LNCaP clone FGC (cell line): Measurements from ENCODE around the gene PACSIN3.

Source experiments
- DNase-seq: peaks from one replicate; pipeline ENCODE4 v3.0.0-alpha.2; 2011; ENCODE audit warnings: low read depth
- H3K4me3 ChIP-seq: 2 replicates; pipeline ENCODE4 v1.5.1; 2011; ENCODE audit warnings: mild to moderate bottlenecking, low read depth, low read length, control low read depth
- CTCF ChIP-seq: IDR thresholded peaks from 2 replicates; pipeline ENCODE4 v1.5.1; 2012; ENCODE audit warnings: mild to moderate bottlenecking; ENCODE audit not compliant: control insufficient read depth, insufficient read depth; ENCODE audit errors: extremely low read depth

PACSIN3 gene

DNA sequence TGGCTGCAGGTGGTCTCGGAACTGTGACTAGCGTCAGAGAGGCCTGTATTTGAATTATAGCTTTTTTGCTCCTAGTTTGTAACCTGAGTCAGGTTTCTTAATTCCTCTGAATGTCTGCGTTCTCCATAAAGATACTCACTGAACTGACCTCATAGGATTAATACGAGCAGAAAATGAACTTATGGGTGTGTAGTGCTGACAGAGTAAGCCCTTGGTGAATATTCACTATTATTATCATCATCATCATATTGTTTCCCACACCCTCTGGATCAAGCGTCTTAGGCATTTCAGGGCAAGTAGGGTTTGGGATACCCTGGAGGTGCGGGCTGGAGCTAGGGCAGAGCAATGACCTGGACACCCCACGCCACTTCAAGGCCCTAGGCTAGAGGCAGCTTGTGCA is 38.6 kb downstream of the PACSIN3 start:
- DNase-seq, result no peak
- no peak overlapping the region for H3K4me3 ChIP-seq
- TF ChIP-seq CTCF, result no peak

DNA sequence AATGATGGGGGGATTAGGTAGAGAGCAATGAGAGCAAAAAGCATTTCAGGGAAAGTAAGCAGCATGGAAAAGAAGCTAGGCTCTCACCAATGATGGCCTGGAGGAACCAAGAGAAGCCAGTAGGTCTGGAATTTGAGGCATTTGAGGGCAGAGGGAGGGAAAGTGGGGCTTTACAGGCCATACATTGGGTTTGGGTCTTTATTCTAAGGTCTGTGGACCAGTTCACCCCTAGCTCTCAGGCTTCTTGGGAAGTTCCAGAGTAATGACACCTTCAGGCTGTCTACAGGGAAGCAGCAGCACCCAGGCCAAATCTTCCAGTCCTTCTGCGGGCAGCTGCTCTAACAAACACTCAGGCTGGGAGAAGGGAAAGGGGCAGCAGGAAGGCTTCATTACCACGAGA is 39.0 kb downstream of the PACSIN3 start:
- H3K4me3 ChIP-seq, result no peak overlapping the region
- no peak for DNase-seq
- no peak for TF ChIP-seq CTCF

DNA sequence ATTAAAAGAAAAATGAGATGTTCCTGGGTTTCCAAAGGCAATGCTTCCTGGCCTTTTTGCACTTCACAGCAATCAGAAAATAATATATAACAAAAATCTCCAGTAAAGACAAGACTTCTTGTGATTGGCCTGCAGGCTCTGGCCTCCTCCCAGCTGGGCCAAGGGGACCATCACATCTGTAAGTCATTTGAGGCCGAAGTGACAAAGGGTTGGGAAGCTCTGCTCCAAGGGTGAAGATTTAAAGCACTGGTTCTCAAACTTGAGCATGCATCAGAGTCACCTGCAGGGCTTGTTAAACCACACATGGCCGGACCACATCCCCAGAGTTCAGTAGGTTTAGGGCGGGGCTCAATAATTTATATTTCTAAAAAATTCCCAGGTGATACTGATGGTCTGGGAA is 41.7 kb downstream of the PACSIN3 start:
- no peak overlapping the region for H3K4me3 ChIP-seq
- TF ChIP-seq CTCF, result no peak
- no peak for DNase-seq

GRCh38 chr11:47143322-47143721 is 42.9 kb downstream of the PACSIN3 start:
- H3K4me3 ChIP-seq, result no peak overlapping the region
- no peak for DNase-seq
- no peak for TF ChIP-seq CTCF

DNA sequence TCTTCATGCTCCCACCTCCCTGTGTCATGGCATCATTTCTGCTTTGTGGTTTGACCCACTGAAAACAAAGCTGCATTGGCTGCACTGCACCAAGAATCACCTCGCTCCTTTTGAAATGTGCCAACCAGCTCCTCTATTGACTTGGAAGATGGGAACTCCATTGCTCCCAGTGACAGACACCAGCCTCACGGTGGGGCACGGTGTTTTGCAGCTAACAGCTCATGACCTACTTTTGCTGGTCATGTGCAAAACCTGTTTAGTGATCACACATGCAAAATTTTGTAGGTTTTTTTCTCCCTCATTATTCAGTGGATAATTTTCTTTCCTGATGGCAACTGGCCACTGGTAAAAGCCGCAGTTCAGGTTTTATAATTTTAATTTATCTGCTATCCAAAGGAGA is 46.4 kb downstream of the PACSIN3 start:
- H3K4me3 ChIP-seq, result no peak overlapping the region
- DNase-seq, result no peak
- no peak for TF ChIP-seq CTCF

DNA sequence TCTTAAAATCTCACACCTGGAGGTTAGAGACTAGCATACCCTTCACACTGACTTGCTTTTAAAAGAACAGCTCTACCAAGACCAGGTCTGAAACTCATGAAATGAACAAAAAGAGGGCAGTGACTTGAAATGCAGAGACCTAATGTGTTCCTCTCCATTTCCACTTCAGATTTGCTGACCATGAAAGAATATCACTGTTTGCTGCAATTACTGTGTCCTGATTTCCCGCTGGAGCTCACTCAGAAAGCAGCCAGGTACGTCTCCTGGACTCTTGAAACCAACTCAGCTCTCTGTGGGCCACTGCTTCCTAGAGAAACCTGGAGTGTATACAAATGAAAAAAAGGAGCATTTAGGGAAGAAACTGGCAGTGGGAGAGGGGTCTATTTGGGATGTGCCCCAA is 48.8 kb downstream of the PACSIN3 start:
- DNase-seq, result no peak
- H3K4me3 ChIP-seq, result no peak overlapping the region
- TF ChIP-seq CTCF, result no peak

GRCh38 chr11:47136921-47137320 is 49.3 kb downstream of the PACSIN3 start:
- TF ChIP-seq CTCF, result no peak
- DNase-seq, result no peak

More at GRCh38 chr11:47136921-47137320, 49.3 kb downstream of the PACSIN3 start:
- no peak overlapping the region for H3K4me3 ChIP-seq
